Renal cortical epithelial cell (primary cell): ENCODE measurements around the gene SUMF2. TPM values are rescaled to one million over a fixed set of nuclear protein-coding genes. Genes with fewer than 3 reads are reported as not detected.
A peak's percentile ranks its signal among the peaks of the same experiment; 100 is the strongest.
"Not testable (repeated sequence)": the region's sequence is repeated elsewhere in the genome, so short reads cannot be mapped to it uniquely, and the experiment has no call there.

Experiments
- DNase-seq: peaks from one replicate; pipeline ENCODE4 v3.0.0-alpha.2; 2011; ENCODE audit warnings: low read depth
- total RNA-seq: library from RNA; depleted of rRNA; stranded (reverse); fragments of >200 nt; gene quantifications from 2 replicates; pipeline ENCODE4 v1.2.3, GENCODE V29; 2014

The SUMF2 gene
- 130 and 194 TPM in 2 replicates for total RNA-seq

DNA sequence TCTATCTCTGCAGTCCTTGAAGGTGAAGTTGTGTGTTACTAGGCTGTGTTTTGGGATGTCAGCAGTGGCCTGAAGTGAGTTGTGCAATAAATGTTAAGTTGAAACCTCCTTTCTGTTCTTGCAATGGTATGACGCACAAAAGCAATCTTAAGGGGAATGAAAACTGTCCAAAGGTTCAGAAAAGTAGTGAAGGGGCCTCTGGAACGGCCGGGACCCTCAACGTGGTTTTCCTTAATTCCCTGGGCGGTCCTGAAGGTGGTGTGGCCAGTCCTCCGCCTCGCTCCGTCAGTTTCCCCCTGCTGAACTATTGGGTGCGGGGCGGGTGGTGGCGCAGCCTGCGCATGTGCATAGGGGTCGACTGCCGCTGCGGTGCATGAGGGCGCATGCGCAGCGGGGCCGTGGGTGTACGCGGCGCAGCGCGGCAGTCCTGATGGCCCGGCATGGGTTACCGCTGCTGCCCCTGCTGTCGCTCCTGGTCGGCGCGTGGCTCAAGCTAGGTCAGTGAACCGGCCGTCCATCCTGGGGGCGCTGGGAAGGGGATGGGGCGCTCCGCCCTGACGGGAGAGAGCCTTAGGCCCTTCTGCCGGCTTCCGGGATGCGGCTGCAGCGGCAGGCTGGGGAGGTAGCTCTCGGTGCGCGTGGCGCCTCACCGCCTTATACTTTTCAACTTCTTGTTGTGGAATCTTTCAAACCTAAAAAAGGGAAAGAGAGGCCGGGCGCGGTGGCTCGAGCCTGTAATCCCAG is at the start of gene SUMF2:
Gene SUMF2, plus strand, starts transcription at position 405 of the 744 bp plus-strand sequence. Its CDS starts 26 bp downstream, at position 431.
- DNase-seq, result peak; percentile 74

DNA sequence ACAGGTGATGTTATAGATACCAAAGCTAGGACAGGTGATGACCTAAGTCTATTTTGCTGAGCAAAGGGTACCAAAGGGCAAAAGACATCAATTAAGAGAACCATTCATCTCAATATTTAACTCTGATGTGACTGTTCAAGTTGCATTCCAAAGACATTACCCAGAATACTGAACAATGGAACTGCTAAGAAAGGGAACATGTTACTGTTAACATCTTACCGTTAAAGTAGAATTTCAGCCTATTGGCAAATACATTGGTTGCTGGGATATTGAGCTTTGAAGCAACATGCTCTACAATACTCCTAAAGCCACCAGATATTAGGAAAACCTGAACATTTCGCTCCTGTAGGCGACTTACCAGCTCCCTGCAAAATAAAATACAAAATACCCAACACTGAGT is 47.1 kb upstream of the SUMF2 start:
- peak; percentile 69 for DNase-seq

DNA sequence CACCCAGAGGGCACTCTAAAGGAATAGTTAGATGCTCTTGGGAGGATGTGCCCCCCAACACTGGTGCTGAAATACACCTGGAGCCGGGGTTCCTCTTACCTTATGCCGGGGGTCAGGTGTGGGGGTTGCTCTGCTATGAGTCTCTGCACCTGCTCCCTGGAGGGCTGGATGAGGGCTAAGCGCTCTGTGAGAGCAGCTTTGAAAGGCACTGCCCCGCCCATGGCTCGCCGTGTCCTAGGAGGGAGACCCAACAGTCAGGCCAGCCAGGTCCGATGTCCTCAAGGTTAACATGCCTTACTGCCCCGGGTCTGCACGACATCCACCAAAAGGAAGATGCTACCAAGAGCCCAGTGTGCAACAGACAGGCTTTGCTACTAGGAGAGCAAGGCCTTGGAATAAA is 44.6 kb upstream of the SUMF2 start:
- no peak for DNase-seq

DNA sequence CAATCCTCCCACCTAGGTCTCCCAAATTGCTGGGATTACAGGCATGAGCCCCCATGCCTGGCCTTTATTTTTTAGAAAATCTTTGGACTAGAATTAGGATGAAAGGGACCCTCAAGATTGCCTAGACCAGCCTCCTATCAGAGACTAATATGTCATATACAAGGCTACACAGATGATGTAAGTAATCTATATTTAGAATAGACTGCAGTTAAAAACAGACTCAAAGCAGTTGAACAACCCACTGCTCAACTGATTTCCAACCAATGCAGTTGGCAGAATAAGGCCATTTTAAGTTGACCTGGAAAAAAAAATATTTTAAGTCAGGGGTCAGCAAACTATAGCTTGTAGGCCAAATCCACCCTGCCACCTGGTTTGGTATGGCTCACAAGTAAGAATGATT is 40.6 kb upstream of the SUMF2 start:
- no peak for DNase-seq

DNA sequence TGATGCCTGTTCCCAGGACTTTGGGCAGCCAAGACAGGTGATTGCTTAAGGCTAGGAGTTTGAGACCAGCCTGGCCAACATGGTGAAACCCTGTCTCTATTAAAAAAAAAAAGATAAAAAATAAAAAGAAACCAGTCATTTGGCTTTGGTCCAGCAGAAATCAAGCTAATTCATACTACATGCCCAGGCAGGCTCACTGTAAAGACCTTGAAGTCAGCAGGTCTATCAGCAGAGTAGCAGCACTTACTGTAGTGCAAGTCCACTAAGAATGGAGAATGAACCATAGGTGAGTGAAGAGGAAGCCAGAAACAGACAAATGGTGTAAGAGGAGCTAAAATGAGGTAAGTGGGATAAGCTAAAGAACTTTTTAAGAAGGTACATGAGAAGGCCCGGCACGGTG is 37.5 kb upstream of the SUMF2 start:
- no peak for DNase-seq

DNA sequence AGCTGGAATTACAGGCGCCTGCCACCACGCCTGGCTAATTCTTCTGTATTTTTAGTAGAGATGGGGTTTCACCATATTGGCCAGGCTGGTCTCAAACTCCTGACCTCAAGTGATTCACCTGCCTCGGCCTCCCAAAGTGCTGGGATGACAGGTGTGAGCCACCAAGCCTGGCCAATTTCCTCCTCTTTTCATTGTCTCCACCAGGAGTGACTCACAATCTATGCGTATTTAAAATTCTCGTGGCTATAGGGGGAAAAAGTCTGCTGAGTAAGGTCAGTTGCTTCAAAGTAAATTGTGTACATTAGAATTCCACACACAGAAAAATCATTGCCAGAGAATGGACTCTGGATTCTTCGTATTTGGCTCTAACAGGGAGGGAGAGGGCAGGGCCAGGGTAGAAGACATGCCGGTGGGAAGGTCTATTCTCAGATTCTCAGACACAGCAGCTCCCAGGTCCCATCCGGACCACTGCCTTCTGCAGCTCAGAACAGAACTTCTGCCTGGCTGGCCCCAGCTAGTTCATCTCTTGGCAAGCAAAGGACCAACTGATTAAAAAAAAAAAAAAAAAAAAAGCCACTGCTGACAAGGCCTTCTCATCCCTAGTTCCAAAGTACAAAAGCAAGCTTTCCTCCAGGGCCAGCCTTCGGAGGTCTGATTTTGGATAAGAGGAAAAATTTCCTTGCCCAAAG is 35.0 kb upstream of the SUMF2 start:
- DNase-seq, result peak; percentile 77

DNA sequence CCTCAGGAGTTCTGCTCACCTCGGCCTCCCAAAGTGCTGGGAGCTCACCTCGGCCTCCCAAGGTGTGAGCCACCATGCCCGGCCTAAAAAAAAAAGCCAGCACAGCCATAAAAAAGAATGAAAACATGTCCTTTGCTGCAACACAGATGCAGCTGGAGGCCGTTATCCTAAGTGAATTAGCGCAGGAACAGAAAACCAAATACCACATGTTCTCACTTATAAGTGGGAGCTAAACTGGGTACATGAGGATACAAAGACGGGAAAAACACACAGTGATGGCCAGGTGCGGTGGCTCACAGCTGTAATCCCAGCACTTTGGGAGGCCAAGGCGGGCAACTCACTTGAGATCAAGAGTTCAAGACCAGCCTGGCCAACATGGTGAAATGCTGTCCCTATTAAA is 33.7 kb upstream of the SUMF2 start:
- DNase-seq, result no peak

DNA sequence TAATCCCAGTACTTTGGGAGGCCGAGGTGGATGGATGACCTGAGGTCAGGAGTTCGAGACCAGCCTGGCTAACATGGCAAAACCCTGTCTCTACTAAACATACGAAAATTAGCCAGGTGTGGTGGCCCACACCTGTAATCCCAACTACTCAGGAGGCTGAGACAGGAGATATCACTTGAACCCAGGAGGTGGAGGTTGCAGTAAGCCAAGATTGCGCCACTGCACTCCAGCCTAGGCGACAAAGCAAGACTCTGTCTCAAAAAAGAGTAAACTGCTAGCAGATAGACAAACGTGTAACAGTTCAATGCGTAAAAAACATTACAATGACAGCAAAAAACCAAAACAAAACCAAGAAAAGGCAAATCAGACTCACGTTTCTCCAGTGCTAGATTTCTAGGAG is 32.5 kb upstream of the SUMF2 start:
- DNase-seq, result not testable (repeated sequence)

DNA sequence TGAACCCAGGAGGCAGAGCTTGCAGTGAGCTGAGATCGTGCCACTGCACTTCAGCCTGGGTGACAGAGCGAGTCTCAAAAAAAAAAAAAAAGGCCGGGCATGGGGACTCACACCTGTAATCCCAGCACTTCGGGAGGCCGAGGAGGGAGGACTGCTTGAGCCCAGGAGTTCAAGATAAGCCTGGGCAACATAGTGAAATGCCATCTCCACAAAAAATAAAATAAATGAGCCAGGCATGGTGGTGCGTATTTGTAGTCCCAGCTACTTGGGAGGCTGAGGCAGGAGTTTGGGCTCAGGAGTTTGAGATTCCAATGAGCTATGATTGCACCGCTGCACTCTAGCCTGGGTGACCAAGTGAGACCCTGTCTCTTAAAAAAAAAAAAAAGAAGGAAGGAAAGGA is 31.5 kb upstream of the SUMF2 start:
- DNase-seq, result not testable (repeated sequence)

DNA sequence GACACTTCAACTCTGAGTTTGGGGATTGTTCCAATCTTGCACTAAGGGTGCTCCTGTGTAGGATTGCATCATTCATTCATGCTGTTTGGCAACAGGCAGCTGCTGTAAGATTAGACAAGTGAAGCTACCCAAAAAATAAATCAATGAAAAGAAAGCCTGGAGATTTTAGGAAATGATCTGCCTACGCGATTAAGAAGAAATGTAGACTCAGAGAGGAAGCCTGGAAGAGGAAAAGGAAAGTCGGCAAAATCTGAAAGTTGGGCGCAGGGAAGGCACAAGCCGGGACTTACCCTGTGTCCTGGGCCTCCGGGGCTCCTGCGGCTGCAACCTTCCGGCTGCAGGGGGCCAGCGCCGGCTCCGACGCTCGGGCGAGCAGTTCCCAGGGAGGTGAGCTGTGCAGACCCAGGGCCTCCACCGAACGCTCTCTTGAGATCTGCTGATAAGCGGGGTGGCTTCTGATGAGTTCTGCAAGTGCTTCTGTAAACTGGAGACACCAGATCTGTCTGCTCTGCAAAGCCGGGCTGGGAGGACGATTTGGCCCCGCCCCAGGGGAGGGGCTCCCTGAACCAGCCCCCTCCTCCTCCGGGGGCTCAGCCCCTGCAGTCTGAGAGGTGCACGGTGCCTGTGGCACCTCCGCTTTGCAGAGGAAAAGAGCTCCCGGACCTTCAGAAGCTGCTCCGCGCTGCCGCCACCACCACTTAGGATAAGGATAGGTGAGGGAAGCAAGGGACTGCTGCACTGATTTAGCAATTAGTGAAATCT is 30.2 kb upstream of the SUMF2 start:
- peak; percentile 63 for DNase-seq

DNA sequence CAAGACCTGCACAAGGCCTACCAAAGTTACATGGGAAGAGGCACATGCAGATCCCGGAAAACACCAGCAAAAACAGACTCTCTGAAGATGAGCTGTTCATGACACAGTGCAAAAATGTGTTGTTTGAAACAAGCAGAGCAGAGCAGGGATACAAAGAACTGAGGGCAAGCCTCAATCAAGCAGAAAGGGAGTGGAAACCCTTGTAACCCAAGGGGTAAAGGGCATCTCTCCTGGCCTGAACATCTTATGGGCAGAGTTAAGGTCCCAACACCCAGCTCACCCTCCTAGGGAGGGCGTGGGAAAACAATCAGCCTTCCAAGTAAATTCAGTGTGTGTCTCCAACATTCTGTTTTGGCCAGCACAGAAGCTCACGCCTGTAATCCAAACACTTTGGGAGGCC is 23.4 kb upstream of the SUMF2 start:
- DNase-seq, result peak; percentile 83

DNA sequence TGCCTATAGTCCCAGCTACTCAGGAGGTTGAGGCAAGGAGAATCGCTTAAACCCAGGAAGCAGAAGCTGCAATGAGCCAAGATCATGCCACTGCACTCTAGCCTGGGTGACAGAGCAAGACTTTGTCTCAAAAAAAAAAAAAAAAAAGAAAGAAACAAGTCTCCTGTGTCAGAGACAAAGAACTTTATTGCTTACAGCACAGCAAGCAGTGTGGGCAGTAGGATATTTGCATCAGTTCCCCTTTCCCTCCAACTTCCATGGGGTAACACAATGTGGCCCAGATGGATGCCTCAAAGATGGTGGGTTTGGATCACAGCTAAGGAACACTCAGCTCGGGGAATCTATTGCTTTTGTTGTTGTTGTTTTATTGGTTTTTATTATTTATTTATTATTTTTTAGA is 18.3 kb upstream of the SUMF2 start:
- DNase-seq, result not testable (repeated sequence)

DNA sequence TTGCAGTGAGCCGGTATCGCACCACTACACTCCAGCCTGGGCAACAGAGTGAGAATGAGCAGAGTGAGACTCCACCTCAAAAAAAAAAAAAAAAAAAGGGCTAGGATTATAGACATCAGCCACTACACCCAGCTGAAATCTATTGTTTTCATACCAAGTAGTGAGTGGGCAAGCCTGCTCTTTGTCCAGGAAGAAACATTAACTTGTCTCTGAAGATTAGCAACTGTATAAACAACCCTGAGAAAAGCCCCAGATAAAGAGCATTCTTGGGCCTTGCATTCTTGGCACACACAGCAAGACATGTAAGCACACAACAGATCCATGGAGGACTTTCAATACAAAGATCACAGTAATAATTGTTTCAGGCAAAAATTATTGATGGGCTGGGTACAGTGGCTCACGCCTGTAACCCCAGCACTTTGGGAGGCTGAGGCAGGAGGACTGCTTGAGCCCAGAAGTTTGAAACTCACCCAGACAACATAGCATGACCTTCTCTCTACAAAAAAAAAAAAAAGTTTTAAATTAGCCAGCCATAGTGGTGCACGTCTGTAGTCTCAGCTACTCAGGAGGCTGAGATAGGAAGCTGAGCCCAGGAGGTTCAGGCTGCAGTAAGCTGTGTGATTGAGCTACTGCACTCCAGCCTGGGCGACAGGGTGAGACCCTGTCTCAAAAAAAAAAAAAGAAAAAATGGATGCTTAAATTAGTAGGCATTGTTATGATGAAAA is 17.2 kb upstream of the SUMF2 start:
- peak; percentile 96 for DNase-seq

DNA sequence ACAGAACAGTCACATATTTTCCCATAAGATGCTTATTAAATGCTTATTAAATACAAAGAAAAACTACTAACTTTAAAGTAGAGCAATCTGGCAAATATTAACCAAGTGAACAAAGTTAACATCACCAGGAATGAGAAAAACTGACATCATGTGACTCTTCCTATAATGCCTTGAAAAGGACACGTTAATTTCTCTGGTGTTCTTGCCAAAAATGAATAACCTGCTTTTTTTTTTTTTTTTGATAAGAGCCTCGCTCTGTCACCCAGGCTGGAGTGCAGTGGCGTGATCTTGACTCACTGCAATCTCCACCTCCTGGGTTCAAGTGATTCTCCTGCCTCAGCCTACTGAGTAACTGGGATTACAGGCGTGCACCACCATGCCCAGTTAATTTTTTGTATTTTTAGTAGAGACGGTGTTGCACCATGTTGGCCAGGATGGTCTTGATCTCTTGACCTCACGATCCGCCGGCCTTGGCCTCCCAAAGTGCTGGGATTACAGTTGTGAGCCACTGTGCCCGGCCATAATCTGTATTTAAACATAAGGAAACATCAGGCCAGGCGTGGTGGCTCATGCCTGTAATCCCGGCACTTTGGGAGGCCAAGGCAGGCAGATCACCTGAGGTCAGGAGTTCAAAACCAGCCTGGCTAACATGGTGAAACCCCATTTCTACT is 16.5 kb upstream of the SUMF2 start:
- peak; percentile 83 for DNase-seq

DNA sequence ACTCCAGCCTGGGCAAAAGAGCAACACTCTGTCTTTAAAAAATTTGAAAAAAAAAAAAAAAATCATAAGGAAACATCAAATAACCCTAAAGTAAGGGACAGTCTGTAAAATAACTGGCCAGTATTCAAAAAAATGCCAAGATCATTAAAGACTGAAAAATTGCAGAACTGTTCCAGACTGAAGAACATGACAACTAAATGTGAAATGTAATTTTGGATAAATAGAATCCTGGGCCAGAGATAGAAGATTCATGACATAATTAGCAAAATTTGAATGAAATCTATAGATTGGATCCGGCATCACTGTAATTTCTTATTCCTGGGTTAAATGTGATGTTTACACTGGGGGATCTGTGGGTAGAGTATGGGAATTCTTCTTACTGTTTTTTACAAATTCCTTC is 15.8 kb upstream of the SUMF2 start:
- DNase-seq, result no peak

DNA sequence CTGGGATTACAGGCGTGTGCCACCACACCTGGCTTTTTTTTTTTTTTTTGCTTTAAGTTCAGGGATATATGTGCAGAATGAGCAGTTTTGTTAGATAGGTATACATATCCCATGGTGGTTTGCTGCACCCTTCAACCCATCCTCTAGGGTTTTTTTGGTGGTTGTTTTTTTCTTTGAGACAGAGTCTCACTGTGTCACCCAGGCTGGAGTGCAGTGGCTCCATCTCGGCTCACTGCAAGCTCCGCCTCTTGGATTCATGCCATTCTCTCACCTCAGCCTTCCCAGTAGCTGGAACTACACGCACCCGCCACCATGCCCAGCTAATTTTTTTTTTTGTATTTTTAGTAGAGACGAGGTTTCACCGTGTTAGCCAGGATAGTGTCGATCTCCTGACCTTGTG is 15.3 kb upstream of the SUMF2 start:
- peak; percentile 29 for DNase-seq

DNA sequence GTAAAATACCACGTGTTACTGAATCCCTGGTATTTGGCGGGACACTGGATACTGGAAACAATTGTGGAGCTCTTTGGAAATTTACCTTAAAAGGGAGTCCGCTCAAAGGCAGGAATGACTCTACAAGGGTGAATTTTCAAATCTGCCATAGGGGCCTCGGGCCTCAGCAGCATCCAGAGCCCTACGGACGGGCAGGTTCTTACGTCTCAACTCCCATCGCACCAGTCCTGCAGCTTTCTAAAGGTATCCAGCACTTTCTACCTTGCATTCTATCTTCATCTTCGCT is 13.1 kb upstream of the SUMF2 start:
- no peak for DNase-seq

DNA sequence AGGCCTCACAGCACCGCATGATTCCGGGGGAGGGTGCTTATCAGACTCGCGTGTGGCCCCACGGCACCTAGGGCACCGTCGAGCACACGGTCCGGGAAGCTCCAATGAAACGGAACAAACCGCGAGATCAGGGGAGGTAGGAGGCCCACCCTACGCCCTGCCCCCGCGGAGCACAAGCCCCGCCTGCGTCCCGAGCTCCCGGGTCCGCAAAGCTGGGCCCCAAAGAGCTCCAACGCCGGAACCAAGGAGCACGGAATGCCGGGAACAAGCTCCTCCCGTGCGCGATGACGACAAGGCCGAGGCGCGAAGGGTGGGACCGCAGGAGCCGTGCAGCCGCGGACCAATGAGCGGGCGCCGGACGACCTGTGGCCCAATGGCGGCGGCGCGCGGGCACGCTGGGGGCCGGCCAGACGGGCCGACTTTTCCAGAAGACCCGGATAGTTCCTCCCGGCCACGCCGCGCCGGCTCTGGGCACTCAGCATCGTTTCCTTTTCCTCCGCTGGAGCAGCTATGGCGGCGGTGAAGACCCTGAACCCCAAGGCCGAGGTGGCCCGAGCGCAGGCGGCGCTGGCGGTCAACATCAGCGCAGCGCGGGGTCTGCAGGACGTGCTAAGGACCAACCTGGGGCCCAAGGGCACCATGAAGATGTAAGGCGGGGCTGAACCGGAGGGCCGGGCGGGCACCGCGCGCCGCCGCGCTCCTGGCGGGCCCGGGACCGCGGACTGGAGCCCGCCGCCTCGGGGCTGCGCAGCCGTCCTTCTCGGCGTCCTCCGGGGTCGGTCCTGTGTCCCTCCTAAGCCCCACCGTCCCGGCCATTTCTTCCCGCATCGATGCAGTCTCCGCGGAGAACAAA is 12.5 kb upstream of the SUMF2 start, which contains the start of the genes CCT6A and PSPH:
Gene CCT6A, plus strand, starts transcription at position 427 of the 853 bp plus-strand sequence. Its CDS starts 84 bp downstream, at position 511.
Gene PSPH, minus strand, starts transcription at position 106 of the 853 bp plus-strand sequence. CDS start 30,232 bp downstream, outside the sequence.
- peak; percentile 93 for DNase-seq

DNA sequence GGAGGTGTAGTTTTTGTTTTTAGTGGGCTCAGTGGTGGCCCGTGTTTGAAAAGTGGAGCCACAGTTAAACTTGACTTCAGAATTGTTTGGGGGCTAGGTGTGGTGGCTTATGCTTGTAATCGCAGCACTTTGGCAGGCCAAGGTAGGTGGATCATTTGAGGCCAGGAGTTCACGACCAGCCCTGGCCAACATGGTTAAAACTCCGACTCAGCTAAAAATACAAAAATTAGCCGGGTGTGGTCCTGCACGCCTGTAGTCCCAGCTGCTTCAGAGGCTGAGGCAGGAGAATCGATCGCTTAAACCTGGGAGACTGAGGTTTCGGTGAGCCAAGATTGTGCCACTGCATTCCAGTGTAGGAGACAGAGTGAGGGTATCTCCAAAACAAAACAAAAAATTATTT is 10.7 kb upstream of the SUMF2 start:
- no peak for DNase-seq

DNA sequence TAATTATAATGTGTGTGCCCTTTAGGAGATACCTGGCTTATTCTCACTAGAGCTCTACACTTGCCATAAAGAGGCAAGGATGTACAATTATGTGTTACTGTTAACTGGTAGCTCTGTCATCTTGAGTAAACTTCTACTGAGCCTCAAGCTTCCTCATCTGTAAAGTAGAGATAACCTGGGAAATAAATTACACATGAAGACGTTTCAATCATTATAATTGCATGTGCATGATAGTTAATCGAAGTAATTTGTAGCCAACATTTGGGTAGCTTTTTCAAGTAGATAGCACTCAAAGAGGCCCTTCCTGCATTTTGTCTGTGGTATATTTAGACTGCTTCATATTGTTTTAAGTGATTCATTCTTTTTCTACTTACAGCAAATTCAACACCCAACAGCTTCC is 10.1 kb upstream of the SUMF2 start:
- no peak for DNase-seq
